ENCODE data around the gene MRPL54. TPM values are rescaled to one million over a fixed set of nuclear protein-coding genes. Genes with fewer than 3 reads are reported as not detected.

Gene MRPL54
- total RNA-seq, 3 donors from 2014 or later (not counting 1 experiment from before 2014, with no cell fraction given), result 54.1 to 60.5 (median 55.5) TPM

DNA sequence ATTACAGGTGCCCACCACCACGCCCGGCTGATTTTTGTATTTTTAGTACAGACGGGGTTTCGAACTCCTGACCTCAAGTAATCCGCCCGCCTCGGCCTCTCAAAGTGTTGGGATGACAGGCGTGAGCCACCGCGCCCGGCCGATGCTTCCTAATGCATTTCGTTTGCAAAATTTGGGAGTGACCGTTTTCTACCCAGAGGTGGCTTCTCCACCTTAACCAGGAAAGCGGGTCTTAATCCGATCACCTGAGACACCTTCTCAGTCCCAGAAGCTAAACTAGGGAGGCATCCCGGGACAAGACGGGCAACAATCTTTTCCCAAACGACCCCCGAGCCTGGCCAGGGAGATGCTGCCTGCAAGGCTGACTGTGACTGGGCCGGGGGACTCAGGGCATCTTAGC, 38.5 kb downstream of the MRPL54 start:
- Histone ChIP-seq H3K27me3 (ENCODE audit: control insufficient read depth, insufficient read depth, low read length) (no peaks in the 10 kb centered on the region), H3K4me3 (ENCODE audit: low read length) (peak overlapping the region; percentile 10), H3K27ac (ENCODE audit: low read length) (peak overlapping the region; percentile 34), H3K36me3 (ENCODE audit: control insufficient read depth, insufficient read depth, low read length) (no peaks in the 10 kb centered on the region), H3K9me3 (ENCODE audit: control insufficient read depth, insufficient read depth, low read length) (peaks cover 7% of the 10 kb centered on the region), H3K4me1 (ENCODE audit: control insufficient read depth, insufficient read depth, low read length) (peaks cover 85% of the 10 kb centered on the region)
- DNase-seq (no peak), ATAC-seq (no peak)
- no peaks in the 10 kb centered on the region for H3K27me3 Mint-ChIP-seq (ENCODE audit: low read depth in 2 of 2)
- H3K4me1 Mint-ChIP-seq, result peaks cover 34 to 69% of the 10 kb centered on the region in 2 donors
- H3K27ac Mint-ChIP-seq, result peak overlapping the region; percentile 68 to 72
- intact Hi-C loops (cut with micrococcal nuclease), result loop anchor here (1.0 kb wide), 1 partner anchor 11 kb away; no protein-coding TSS in a partner anchor
- H3K4me3 Mint-ChIP-seq, result peak overlapping the region; percentile 78
- TF ChIP-seq, protein P1, sequence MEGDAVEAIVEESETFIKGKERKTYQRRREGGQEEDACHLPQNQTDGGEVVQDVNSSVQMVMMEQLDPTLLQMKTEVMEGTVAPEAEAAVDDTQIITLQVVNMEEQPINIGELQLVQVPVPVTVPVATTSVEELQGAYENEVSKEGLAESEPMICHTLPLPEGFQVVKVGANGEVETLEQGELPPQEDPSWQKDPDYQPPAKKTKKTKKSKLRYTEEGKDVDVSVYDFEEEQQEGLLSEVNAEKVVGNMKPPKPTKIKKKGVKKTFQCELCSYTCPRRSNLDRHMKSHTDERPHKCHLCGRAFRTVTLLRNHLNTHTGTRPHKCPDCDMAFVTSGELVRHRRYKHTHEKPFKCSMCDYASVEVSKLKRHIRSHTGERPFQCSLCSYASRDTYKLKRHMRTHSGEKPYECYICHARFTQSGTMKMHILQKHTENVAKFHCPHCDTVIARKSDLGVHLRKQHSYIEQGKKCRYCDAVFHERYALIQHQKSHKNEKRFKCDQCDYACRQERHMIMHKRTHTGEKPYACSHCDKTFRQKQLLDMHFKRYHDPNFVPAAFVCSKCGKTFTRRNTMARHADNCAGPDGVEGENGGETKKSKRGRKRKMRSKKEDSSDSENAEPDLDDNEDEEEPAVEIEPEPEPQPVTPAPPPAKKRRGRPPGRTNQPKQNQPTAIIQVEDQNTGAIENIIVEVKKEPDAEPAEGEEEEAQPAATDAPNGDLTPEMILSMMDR (IDR thresholded peaks at IDR 0.05), result no peak
- WGBS (ENCODE audit: insufficient coverage), result 44% methylated on average over 21 of the region's 21 CpGs
- peaks cover 8% of the 10 kb centered on the region for H3K36me3 Mint-ChIP-seq
- H3K9me3 Mint-ChIP-seq, result peaks cover 3 to 5% of the 10 kb centered on the region in 2 donors

- Histone ChIP-seq H3K27ac (ENCODE audit: low read length) (peak overlapping the region; percentile 34), H3K36me3 (ENCODE audit: control insufficient read depth, insufficient read depth, low read length) (no peaks in the 10 kb centered on the region), H3K4me3 (ENCODE audit: low read length) (peak overlapping the region; percentile 10), H3K4me1 (ENCODE audit: control insufficient read depth, insufficient read depth, low read length) (peaks cover 91% of the 10 kb centered on the region), H3K9me3 (ENCODE audit: control insufficient read depth, insufficient read depth, low read length) (peaks cover 4% of the 10 kb centered on the region), H3K27me3 (ENCODE audit: control insufficient read depth, insufficient read depth, low read length) (no peaks in the 10 kb centered on the region)
- peak overlapping the region; percentile 68 to 72 for H3K27ac Mint-ChIP-seq
- peaks cover 3 to 4% of the 10 kb centered on the region in 2 donors for H3K9me3 Mint-ChIP-seq
- DNase-seq (peak; percentile 64 to 80), ATAC-seq (peak; percentile 70 to 72 (median 70))
- intact Hi-C loops (cut with micrococcal nuclease), result loop anchor here (1.0 kb wide), 1 partner anchor 11 kb away; no protein-coding TSS in a partner anchor
- 6% methylated on average over 46 of the region's 46 CpGs for WGBS (ENCODE audit: insufficient coverage)
- H3K27me3 Mint-ChIP-seq (ENCODE audit: low read depth in 2 of 2), result no peaks in the 10 kb centered on the region
- peaks cover 34 to 70% of the 10 kb centered on the region in 2 donors for H3K4me1 Mint-ChIP-seq
- H3K4me3 Mint-ChIP-seq, result peak overlapping the region; percentile 78
- TF ChIP-seq, protein P1 (IDR thresholded peaks at IDR 0.05), result no peak
- peaks cover 8% of the 10 kb centered on the region for H3K36me3 Mint-ChIP-seq
Measured at GRCh38 chr19:3801412-3802096, 39.1 kb downstream of the MRPL54 start.

DNA sequence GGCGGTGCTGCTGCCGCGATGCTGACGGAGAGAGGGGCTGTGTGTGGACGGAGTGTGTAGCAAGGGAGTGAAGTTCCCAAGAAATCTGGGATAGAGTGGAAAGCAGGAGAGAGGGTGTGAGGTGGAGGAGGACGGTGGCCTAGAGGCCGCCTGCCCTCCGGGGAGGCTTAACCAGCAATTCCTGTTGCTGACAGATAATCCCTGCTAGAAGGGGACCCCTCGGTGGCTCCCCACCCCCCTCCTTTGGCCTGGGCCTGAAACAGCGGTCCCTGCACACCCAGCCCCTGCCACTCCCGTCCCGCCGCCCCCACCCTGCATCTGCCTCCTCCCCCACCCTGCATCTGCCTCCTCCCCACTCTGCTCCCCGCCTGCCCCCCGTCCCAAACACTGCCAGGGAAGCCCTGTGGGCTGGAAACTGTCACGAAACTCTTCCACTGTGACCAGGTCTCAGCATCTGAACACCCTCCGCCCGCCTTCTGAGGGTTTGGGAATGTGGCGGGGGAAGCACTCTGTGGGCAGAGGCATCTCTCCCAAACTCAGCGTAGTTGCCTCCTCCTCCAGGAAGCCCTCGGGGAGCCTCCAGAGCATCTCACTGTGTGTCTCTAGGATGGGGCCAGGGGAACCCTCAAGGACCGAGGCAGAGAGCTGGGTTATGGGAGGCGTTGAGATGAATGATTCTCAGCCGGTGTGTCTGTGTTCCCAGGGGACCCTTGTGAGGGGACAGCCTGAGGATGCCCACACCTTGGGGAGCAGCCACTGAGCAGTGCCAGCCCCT, 40.8 kb downstream of the MRPL54 start:
- Mint-ChIP-seq H3K4me1 (peaks cover 36 to 70% of the 10 kb centered on the region in 2 donors), H3K9me3 (no peaks in the 10 kb centered on the region), H3K36me3 (peaks cover 2% of the 10 kb centered on the region), H3K4me3 (no peak overlapping the region), H3K27ac (peak overlapping the region; percentile 44 to 68), H3K27me3 (ENCODE audit: low read depth in 2 of 2) (no peaks in the 10 kb centered on the region)
- ATAC-seq (no peak), DNase-seq (no peak)
- peaks cover 96% of the 10 kb centered on the region for H3K4me1 ChIP-seq (ENCODE audit: control insufficient read depth, insufficient read depth, low read length)
- 95% methylated on average over 22 of the region's 24 CpGs for WGBS (ENCODE audit: insufficient coverage)
- TF ChIP-seq, protein P1 (IDR thresholded peaks at IDR 0.05), result no peak
- H3K27me3 ChIP-seq (ENCODE audit: control insufficient read depth, insufficient read depth, low read length), result no peaks in the 10 kb centered on the region
- no peaks in the 10 kb centered on the region for H3K36me3 ChIP-seq (ENCODE audit: control insufficient read depth, insufficient read depth, low read length)
- no peak overlapping the region for H3K27ac ChIP-seq (ENCODE audit: low read length)
- no peaks in the 10 kb centered on the region for H3K9me3 ChIP-seq (ENCODE audit: control insufficient read depth, insufficient read depth, low read length)
- intact Hi-C loops (cut with micrococcal nuclease), result no loop called here
- H3K4me3 ChIP-seq (ENCODE audit: low read length), result no peak overlapping the region
